Measurements from ENCODE around the gene PDZD4. TPM values are rescaled to one million over a fixed set of nuclear protein-coding genes. Genes with fewer than 3 reads are reported as not detected.
A peak's percentile ranks its signal among the peaks of the same experiment; 100 is the strongest.

PDZD4 gene
- total and polyA plus RNA-seq, 2 experiments from 2014 or later, result not detected

- Histone ChIP-seq H3K9me2 (ENCODE audit: insufficient read depth) (no peaks in the 10 kb centered on the region), H3K4me3 (no peak overlapping the region), H3K79me2 (ENCODE audit: insufficient read depth) (no peaks in the 10 kb centered on the region), H3K27ac (no peak overlapping the region), H3K4me1 (ENCODE audit: insufficient read depth) (no peaks in the 10 kb centered on the region), H2AFZ (no peak overlapping the region), H3K9me3 (ENCODE audit: low read depth) (no peaks in the 10 kb centered on the region), H3K4me2 (ENCODE audit: unreplicated experiment) (no peak overlapping the region), H3K27me3 (replicated peaks; ENCODE audit: insufficient read depth) (no peaks in the 10 kb centered on the region), H3F3A (ENCODE audit: insufficient read depth) (no peaks in the 10 kb centered on the region), H3K9ac (no peak overlapping the region), H4K20me1 (ENCODE audit: insufficient read depth) (no peaks in the 10 kb centered on the region), H3K36me3 (ENCODE audit: low read depth) (no peaks in the 10 kb centered on the region)
- no peak for DNase-seq
- in situ Hi-C loops (cut with MboI), result no loop called here
- TF ChIP-seq EZH2phosphoT487 (IDR thresholded peaks at IDR 0.05; ENCODE audit: insufficient read depth, low read depth) (no peak), EZH2 (IDR thresholded peaks at IDR 0.05; ENCODE audit: insufficient read depth, poor library complexity, severe bottlenecking) (no peak)
- WGBS, 2 experiments (ENCODE audit: low coverage in 1 of 2, low lambda C conversion rate in 2 of 2, missing lambda C conversion rate in 2 of 2), result 93 to 95% methylated on average over 3 to 31 of the region's 34 CpGs
Measured at GRCh38 chrX:153804100-153804595, 26.2 kb downstream of the PDZD4 start.

GRCh38 chrX:153803211-153804099, 26.9 kb downstream of the PDZD4 start:
- Histone ChIP-seq H3K79me2 (ENCODE audit: insufficient read depth) (no peaks in the 10 kb centered on the region), H3K27ac (no peak overlapping the region), H2AFZ (no peak overlapping the region), H3K36me3 (ENCODE audit: low read depth) (no peaks in the 10 kb centered on the region), H3K4me3 (no peak overlapping the region), H3K27me3 (replicated peaks; ENCODE audit: insufficient read depth) (no peaks in the 10 kb centered on the region), H3K9me3 (ENCODE audit: low read depth) (no peaks in the 10 kb centered on the region), H3K4me2 (ENCODE audit: unreplicated experiment) (no peak overlapping the region), H3F3A (ENCODE audit: insufficient read depth) (no peaks in the 10 kb centered on the region), H3K4me1 (ENCODE audit: insufficient read depth) (no peaks in the 10 kb centered on the region), H3K9me2 (ENCODE audit: insufficient read depth) (no peaks in the 10 kb centered on the region), H3K9ac (no peak overlapping the region), H4K20me1 (ENCODE audit: insufficient read depth) (no peaks in the 10 kb centered on the region)
- 85 to 93% methylated on average over 4 to 55 of the region's 87 CpGs for WGBS, 2 experiments (ENCODE audit: low coverage in 1 of 2, low lambda C conversion rate in 2 of 2, missing lambda C conversion rate in 2 of 2)
- in situ Hi-C loops (cut with MboI), result no loop called here
- no peak for DNase-seq
- TF ChIP-seq EZH2phosphoT487 (IDR thresholded peaks at IDR 0.05; ENCODE audit: insufficient read depth, low read depth) (no peak), EZH2 (IDR thresholded peaks at IDR 0.05; ENCODE audit: insufficient read depth, poor library complexity, severe bottlenecking) (no peak)

GRCh38 chrX:153802513-153803045, 27.8 kb downstream of the PDZD4 start:
- no peaks in the 10 kb centered on the region for H3K9me2 ChIP-seq (ENCODE audit: insufficient read depth)
- WGBS, 2 experiments (ENCODE audit: low coverage in 1 of 2, low lambda C conversion rate in 2 of 2, missing lambda C conversion rate in 2 of 2), result 59 to 84% methylated on average over 7 to 13 of the region's 14 CpGs

GRCh38 chrX:153801669-153802068, 28.7 kb downstream of the PDZD4 start:
- H3K79me2 ChIP-seq (ENCODE audit: insufficient read depth), result peaks cover 5% of the 10 kb centered on the region
- H3K27me3 ChIP-seq (replicated peaks; ENCODE audit: insufficient read depth), result no peaks in the 10 kb centered on the region
- peak; percentile 7 for DNase-seq
- no peaks in the 10 kb centered on the region for H4K20me1 ChIP-seq (ENCODE audit: insufficient read depth)
- H3K9ac ChIP-seq, result no peak overlapping the region
- in situ Hi-C loops (cut with MboI), result no loop called here
- H3F3A ChIP-seq (ENCODE audit: insufficient read depth), result no peaks in the 10 kb centered on the region
- no peak overlapping the region for H2AFZ ChIP-seq
- H3K9me2 ChIP-seq (ENCODE audit: insufficient read depth), result no peaks in the 10 kb centered on the region
- H3K36me3 ChIP-seq (ENCODE audit: low read depth), result no peaks in the 10 kb centered on the region
- H3K27ac ChIP-seq, result no peak overlapping the region
- H3K4me1 ChIP-seq (ENCODE audit: insufficient read depth), result no peaks in the 10 kb centered on the region
- no peaks in the 10 kb centered on the region for H3K9me3 ChIP-seq (ENCODE audit: low read depth)
- 86 to 94% methylated on average over 3 to 5 of the region's 8 CpGs for whole genome bisulfite sequencing, 2 experiments (ENCODE audit: low coverage in 1 of 2, low lambda C conversion rate in 2 of 2, missing lambda C conversion rate in 2 of 2)
- TF ChIP-seq EZH2 (IDR thresholded peaks at IDR 0.05; ENCODE audit: insufficient read depth, poor library complexity, severe bottlenecking) (no peak), EZH2phosphoT487 (IDR thresholded peaks at IDR 0.05; ENCODE audit: insufficient read depth, low read depth) (no peak)
- no peak overlapping the region for H3K4me2 ChIP-seq (ENCODE audit: unreplicated experiment)
- no peak overlapping the region for H3K4me3 ChIP-seq

More at GRCh38 chrX:153802513-153803045, 27.8 kb downstream of the PDZD4 start:
- H3K4me1 ChIP-seq (ENCODE audit: insufficient read depth), result no peaks in the 10 kb centered on the region
- H3F3A ChIP-seq (ENCODE audit: insufficient read depth), result no peaks in the 10 kb centered on the region
- no peak overlapping the region for H3K9ac ChIP-seq
- H3K27me3 ChIP-seq (replicated peaks; ENCODE audit: insufficient read depth), result no peaks in the 10 kb centered on the region
- no peak overlapping the region for H3K4me2 ChIP-seq (ENCODE audit: unreplicated experiment)
- H3K36me3 ChIP-seq (ENCODE audit: low read depth), result no peaks in the 10 kb centered on the region
- no peaks in the 10 kb centered on the region for H4K20me1 ChIP-seq (ENCODE audit: insufficient read depth)
- no peak overlapping the region for H3K27ac ChIP-seq
- no peaks in the 10 kb centered on the region for H3K9me3 ChIP-seq (ENCODE audit: low read depth)
- no peak for DNase-seq
- no peaks in the 10 kb centered on the region for H3K79me2 ChIP-seq (ENCODE audit: insufficient read depth)
- TF ChIP-seq EZH2phosphoT487 (IDR thresholded peaks at IDR 0.05; ENCODE audit: insufficient read depth, low read depth), result no peak
- no peak for TF ChIP-seq EZH2 (IDR thresholded peaks at IDR 0.05; ENCODE audit: insufficient read depth, poor library complexity, severe bottlenecking)
- in situ Hi-C loops (cut with MboI), result no loop called here
- H2AFZ ChIP-seq, result no peak overlapping the region
- H3K4me3 ChIP-seq, result no peak overlapping the region

Measured in GM23248 (cell line).